ENCODE measurements around the gene REEP3. TPM values are rescaled to one million over a fixed set of nuclear protein-coding genes. Genes with fewer than 3 reads are reported as not detected.

REEP3 gene
- total RNA-seq, 1 experiment from 2014 or later, result 21.7 TPM

- DNase-seq (ENCODE audit: low spot score), result no peak
- in situ Hi-C loops (cut with HindIII; ENCODE audit: low sequenced_read_pairs), result no loop called here
Observed at GRCh38 chr10:63614371-63614891, 93.2 kb downstream of the REEP3 start.

GRCh38 chr10:63618552-63618951 is 97.4 kb downstream of the REEP3 start:
- DNase-seq (ENCODE audit: low spot score), result no peak
- in situ Hi-C loops (cut with HindIII; ENCODE audit: low sequenced_read_pairs), result no loop called here

GRCh38 chr10:63619426-63619825 is 98.2 kb downstream of the REEP3 start:
- DNase-seq (ENCODE audit: low spot score), result no peak
- in situ Hi-C loops (cut with HindIII; ENCODE audit: low sequenced_read_pairs), result no loop called here

- no peak for DNase-seq (ENCODE audit: low spot score)
- in situ Hi-C loops (cut with HindIII; ENCODE audit: low sequenced_read_pairs), result no loop called here
Observed at GRCh38 chr10:63622097-63622496, 100.9 kb downstream of the REEP3 start.

- no peak for DNase-seq (ENCODE audit: low spot score)
- in situ Hi-C loops (cut with HindIII; ENCODE audit: low sequenced_read_pairs), result no loop called here
Observed at GRCh38 chr10:63624701-63625100, 103.5 kb downstream of the REEP3 start.

GRCh38 chr10:63627396-63627795 is 106.2 kb downstream of the REEP3 start:
- no peak for DNase-seq (ENCODE audit: low spot score)
- in situ Hi-C loops (cut with HindIII; ENCODE audit: low sequenced_read_pairs), result no loop called here

- no peak for DNase-seq (ENCODE audit: low spot score)
- in situ Hi-C loops (cut with HindIII; ENCODE audit: low sequenced_read_pairs), result no loop called here
Observed at GRCh38 chr10:63627881-63628296, 106.7 kb downstream of the REEP3 start.

- peak; percentile 84 for DNase-seq (ENCODE audit: low spot score)
- in situ Hi-C loops (cut with HindIII; ENCODE audit: low sequenced_read_pairs), result no loop called here
Observed at GRCh38 chr10:63628526-63629362, 107.5 kb downstream of the REEP3 start.

- in situ Hi-C loops (cut with HindIII; ENCODE audit: low sequenced_read_pairs), result no loop called here
- peak; percentile 98 for DNase-seq (ENCODE audit: low spot score)
Observed at GRCh38 chr10:63629363-63630084, 108.3 kb downstream of the REEP3 start.

GRCh38 chr10:63630085-63630930 is 109.1 kb downstream of the REEP3 start:
- in situ Hi-C loops (cut with HindIII; ENCODE audit: low sequenced_read_pairs), result no loop called here
- peak; percentile 78 for DNase-seq (ENCODE audit: low spot score)

- DNase-seq (ENCODE audit: low spot score), result no peak
- in situ Hi-C loops (cut with HindIII; ENCODE audit: low sequenced_read_pairs), result no loop called here
Observed at GRCh38 chr10:63630931-63631680, 109.9 kb downstream of the REEP3 start.

- in situ Hi-C loops (cut with HindIII; ENCODE audit: low sequenced_read_pairs), result no loop called here
- no peak for DNase-seq (ENCODE audit: low spot score)
Observed at GRCh38 chr10:63631991-63632390, 110.8 kb downstream of the REEP3 start.

GRCh38 chr10:63633677-63634487 is 112.7 kb downstream of the REEP3 start:
- peak; percentile 86 for DNase-seq (ENCODE audit: low spot score)
- in situ Hi-C loops (cut with HindIII; ENCODE audit: low sequenced_read_pairs), result no loop called here

GRCh38 chr10:63634488-63635065 is 113.4 kb downstream of the REEP3 start:
- DNase-seq (ENCODE audit: low spot score), result no peak
- in situ Hi-C loops (cut with HindIII; ENCODE audit: low sequenced_read_pairs), result no loop called here

GRCh38 chr10:63636812-63637211 is 115.6 kb downstream of the REEP3 start:
- DNase-seq (ENCODE audit: low spot score), result no peak
- in situ Hi-C loops (cut with HindIII; ENCODE audit: low sequenced_read_pairs), result no loop called here

GRCh38 chr10:63637901-63638327 is 116.7 kb downstream of the REEP3 start:
- in situ Hi-C loops (cut with HindIII; ENCODE audit: low sequenced_read_pairs), result no loop called here
- DNase-seq (ENCODE audit: low spot score), result no peak

GRCh38 chr10:63641366-63641765 is 120.2 kb downstream of the REEP3 start:
- in situ Hi-C loops (cut with HindIII; ENCODE audit: low sequenced_read_pairs), result no loop called here
- DNase-seq (ENCODE audit: low spot score), result no peak

GRCh38 chr10:63641799-63642198 is 120.6 kb downstream of the REEP3 start:
- in situ Hi-C loops (cut with HindIII; ENCODE audit: low sequenced_read_pairs), result no loop called here
- no peak for DNase-seq (ENCODE audit: low spot score)
